Fibroblast of the aortic adventitia (primary cell): ENCODE results near the gene MARS1. TPM values are rescaled to one million over a fixed set of nuclear protein-coding genes. Genes with fewer than 3 reads are reported as not detected.

Experiments
- DNase-seq: peaks from one replicate; pipeline ENCODE4 v3.0.0-alpha.2; 2010; ENCODE audit warnings: low read depth
- H3K4me3 ChIP-seq: 2 replicates; pipeline ENCODE4 v1.5.1; 2011; ENCODE audit warnings: low read depth, mild to moderate bottlenecking, control low read depth, low read length, moderate library complexity
- total RNA-seq: library from RNA; depleted of rRNA; stranded (reverse); fragments of >200 nt; gene quantifications from 2 replicates; pipeline ENCODE4 v1.2.3, GENCODE V29; 2012; ENCODE audit warnings: low replicate concordance
- TF ChIP-seq, protein P1 (sequence below): IDR thresholded peaks from 2 replicates; pipeline ENCODE4 v1.5.1; 2011; ENCODE audit warnings: mild to moderate bottlenecking, low read length, control low read depth, inconsistent platforms; ENCODE audit not compliant: insufficient read depth

MARS1 gene
- total RNA-seq, 1 donor: 185 TPM

DNA sequence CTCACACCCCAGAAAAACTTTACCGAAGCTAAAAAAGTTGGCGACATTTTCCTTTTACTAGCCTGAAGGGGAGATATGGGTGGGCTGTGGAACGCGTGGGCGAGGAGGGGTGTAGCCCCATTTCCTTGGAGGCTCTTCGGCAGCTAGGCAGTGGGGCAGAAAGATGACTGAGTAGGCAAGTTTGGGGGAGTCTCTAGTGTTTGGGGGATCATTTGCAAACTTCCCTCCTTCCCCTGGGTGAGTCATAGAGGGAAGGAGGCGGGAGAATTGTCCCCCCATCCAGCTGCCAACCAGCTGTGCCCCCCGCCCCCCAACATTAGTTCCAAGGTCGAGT, 26.0 kb upstream of the MARS1 start:
- TF ChIP-seq, protein P1, sequence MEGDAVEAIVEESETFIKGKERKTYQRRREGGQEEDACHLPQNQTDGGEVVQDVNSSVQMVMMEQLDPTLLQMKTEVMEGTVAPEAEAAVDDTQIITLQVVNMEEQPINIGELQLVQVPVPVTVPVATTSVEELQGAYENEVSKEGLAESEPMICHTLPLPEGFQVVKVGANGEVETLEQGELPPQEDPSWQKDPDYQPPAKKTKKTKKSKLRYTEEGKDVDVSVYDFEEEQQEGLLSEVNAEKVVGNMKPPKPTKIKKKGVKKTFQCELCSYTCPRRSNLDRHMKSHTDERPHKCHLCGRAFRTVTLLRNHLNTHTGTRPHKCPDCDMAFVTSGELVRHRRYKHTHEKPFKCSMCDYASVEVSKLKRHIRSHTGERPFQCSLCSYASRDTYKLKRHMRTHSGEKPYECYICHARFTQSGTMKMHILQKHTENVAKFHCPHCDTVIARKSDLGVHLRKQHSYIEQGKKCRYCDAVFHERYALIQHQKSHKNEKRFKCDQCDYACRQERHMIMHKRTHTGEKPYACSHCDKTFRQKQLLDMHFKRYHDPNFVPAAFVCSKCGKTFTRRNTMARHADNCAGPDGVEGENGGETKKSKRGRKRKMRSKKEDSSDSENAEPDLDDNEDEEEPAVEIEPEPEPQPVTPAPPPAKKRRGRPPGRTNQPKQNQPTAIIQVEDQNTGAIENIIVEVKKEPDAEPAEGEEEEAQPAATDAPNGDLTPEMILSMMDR: peak; percentile 3
- H3K4me3 ChIP-seq: peak overlapping the region; percentile 76
- DNase-seq: peak; percentile 22

DNA sequence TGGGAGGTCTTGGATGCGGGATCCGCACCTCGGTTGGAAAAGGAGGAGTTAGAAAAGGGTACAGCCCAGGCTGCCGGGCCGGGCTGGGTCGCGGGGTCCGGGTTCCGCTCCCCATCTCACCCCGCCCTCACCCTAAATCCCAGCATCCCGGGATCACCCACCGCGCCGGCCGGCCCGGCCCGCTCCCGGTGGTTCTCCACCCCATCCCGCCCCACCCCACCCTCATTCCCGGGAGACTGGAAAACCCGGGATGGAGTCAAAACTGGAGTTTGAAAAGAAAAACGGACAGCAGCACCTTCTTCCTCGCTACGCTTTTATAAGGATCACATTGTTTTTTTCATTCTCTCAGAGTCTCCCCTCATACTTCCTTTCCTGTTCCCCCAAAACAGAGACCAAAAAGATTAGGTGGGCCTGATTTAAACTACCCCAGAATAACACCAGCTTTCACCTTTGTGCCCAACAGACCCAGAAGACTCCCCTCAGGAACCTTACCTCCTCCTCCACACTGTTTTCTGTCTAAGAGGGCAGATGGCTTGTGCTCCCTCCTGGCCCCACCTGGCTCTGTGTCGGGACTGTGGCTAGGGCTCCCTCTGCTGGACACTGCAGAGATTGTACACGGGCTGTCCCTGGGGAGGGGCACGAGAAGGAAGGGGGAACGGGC, 25.5 kb upstream of the MARS1 start:
- H3K4me3 ChIP-seq: peak overlapping the region; percentile 76
- TF ChIP-seq, protein P1: peak; percentile 96
- peak; percentile 88 for DNase-seq

DNA sequence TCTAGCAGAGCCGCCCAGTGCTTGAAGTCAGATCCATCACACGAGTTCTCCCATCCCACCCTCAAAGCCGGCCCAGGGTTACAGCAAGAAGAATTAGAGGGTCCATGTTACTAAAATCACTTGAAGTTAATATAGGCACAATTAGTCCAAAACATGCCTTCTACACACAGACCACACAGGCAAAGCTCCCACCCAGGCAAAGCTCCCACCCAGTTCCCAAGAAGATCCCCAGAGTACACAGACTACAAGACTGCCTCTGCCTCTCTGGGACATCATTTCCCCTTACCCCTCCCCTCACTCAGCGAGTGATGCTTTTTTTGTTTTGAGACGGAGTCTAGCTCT, 25.0 kb upstream of the MARS1 start:
- no peak overlapping the region for H3K4me3 ChIP-seq
- TF ChIP-seq, protein P1: no peak
- DNase-seq: no peak

DNA sequence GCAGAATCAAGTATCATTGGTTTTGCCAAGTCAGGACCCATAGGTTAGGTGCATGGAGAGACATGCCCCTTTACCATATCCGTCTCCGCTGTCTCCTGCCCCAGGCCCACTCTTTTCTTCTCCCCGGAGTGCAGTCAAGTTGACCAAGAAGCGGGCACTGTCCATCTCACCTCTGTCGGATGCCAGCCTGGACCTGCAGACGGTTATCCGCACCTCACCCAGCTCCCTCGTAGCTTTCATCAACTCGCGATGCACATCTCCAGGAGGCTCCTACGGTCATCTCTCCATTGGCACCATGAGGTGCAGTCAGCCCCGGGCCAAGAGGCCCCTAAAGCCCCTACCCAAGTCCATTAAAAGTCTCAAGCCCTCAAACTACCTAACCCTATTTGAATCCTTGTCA, 23.3 kb upstream of the MARS1 start:
- TF ChIP-seq, protein P1: no peak
- no peak overlapping the region for H3K4me3 ChIP-seq
- no peak for DNase-seq

DNA sequence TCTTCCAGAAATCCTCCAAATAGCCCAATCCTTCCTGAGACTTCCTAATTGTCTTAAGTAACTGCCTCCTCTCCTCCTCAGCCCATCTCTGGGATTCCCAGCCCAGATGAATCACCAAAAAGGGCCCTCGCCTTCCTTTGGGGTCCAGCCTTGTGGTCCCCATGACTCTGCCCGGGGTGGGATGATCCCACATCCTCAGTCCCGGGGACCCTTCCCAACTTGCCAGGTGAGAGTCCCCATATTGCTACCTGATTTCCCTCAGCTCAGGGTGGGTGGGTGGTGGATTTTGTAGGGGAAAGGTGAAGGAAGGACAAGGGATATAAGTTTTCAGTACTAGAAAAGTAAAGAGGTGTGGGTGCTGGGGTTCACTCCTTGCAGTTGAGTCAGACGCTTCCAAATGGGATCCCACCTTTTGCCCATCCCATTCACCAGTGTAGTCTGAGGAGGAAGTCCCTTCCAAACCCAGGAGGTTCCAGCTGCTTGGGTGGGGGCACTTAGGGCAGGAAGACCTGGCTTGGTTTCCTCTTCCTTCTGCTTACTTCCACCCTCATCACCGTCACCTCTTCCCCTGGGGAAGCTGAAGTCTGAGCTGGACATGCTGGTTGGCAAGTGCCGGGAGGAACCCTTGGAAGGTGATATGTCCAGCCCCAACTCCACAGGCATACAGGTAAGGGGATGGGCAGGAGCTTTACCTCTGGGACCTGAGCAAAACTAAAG, 22.7 kb upstream of the MARS1 start:
- TF ChIP-seq, protein P1: no peak
- no peak for DNase-seq
- no peak overlapping the region for H3K4me3 ChIP-seq

DNA sequence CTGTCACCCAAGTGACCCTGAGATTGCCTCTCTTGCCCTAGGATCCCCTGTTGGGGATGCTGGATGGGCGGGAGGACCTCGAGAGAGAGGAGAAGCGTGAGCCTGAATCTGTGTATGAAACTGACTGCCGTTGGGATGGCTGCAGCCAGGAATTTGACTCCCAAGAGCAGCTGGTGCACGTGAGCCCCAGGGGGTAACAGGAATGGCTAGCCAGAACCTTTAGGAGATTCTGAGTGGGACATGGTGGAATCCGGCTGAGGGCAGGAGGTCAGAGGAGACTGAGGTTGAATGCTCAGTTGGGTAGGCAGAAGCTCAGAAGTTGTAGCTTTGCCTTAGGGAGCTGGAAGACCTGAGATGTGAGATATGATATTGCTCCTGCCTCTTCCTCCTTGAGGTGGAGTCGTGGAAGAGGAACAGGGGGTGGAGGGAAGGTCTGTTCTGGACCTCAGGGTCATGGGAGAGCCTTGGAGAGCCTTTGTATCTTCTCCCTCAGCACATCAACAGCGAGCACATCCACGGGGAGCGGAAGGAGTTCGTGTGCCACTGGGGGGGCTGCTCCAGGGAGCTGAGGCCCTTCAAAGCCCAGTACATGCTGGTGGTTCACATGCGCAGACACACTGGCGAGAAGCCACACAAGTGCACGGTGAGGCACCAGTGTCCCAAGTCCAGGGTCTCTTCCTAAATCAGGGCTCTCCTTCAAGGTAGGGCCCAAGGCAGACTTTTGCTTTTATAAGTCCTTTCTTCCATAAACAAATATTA, 21.9 kb upstream of the MARS1 start:
- TF ChIP-seq, protein P1: no peak
- H3K4me3 ChIP-seq: no peak overlapping the region
- DNase-seq: no peak
